NCI-H2081 (cell line): ENCODE data around the gene MMP15.
A peak's percentile ranks its signal among the peaks of the same experiment; 100 is the strongest.
"Not testable (repeated sequence)": the region's sequence is repeated elsewhere in the genome, so short reads cannot be mapped to it uniquely, and the experiment has no call there.

Experiments used
- DNase-seq, 2 experiments: peaks; one replicate each; lab custom pipeline; 2025; lab: John Stamatoyannopoulos, UW

The MMP15 gene

DNA sequence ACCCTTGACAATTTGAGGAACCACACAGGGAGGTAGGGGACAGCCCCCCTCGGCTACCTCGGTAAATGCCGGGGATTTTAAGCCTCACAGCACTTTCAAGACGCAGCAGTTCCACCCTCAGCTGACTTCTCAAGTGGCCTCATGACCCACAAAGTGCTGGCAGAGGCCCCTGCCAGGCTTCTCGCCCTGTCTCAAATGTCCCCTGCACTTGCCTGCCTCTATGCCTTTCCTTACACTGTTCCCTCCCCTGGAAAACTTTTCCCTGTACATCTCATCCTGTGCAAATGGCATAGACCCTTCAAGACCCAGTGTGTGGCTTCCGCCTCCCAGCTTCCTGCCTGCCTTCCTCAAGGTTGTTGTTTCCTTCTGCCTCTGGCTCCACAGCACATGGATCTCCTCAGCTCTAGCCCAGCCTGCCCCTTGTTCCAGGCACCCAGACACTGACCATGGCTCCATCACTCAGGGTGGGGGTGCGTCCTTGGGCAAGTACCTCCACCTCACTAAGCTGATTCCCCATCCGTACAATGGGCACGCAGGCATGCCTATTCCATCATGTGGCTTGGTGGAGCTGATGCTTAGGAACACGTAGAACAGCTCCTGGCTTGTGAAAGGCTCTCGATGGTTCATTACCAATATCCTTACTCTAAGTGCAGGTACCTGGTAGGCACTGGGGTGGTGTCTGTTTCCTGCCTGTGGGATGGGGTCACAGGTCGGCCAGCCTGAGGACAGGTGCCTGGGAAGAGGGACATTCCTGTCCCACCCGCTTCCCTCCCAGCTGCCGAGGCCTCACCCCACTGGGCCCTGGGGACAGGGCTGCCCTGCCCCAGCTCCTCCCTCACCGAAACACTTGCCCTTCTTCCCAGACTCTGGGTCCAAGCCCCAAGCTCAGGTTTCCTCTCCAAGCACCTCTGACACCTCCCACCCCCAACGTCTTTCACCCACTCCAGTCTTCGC, 24.0 kb downstream of the MMP15 start:
- DNase-seq, result no peak

DNA sequence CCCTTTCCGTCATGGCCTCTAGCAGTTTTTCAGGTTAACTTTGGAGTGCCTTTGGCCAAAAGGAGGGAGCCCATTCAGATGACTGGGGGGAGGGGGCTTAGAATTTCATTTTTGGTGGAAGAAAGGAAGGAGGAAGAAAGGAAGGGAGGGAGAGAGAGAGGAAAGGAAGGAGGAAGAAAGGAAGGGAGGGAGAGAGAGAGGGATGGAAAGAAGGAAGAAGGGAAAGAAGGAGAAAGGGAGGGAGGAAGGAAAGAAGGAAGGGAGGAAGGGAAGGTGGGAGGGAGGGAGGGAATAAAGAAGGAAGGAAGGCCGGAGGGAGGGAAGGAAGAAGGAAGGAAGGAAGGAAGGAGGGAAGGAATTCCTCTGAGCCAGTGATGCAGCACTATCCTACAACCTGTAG, 25.7 kb downstream of the MMP15 start:
- DNase-seq, result no peak

DNA sequence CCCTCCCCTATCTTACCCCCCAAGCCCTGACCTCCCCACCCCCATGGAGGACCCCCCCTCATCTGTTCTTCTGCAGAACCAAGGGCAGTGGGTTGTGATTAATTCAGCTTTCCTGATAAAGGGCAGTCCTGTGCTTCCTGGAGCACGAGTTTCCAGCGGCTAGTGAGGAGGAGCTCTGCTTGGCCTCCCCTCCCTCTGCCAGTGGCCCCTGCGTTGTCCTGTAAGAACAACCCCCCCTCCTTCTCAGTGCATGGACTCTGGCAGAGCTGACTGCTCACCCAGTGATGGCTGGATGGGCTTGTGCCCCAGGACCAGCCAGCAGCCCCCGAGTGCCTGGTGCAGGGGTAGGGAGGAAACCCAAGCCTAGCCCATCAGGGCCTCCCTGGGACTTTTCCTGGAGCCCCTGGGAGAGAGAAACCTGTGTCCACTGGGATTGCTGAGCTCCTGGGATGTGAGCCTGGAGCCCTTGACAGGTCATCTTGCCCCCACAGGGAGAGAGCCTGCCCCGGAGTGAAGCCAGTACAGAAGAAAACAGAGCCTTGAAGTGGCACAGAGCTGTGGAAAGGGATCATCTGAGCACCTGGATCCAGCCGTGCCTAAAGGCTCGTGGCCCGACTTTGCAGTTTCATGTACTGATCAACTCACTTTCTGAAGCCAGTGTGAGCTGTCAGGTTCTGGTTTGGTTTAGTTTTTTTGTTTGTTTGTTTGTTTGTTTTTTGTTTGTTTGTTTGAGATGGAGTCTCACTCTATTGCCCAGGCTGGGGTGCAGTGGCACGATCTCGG, 26.5 kb downstream of the MMP15 start:
- no peak for DNase-seq

DNA sequence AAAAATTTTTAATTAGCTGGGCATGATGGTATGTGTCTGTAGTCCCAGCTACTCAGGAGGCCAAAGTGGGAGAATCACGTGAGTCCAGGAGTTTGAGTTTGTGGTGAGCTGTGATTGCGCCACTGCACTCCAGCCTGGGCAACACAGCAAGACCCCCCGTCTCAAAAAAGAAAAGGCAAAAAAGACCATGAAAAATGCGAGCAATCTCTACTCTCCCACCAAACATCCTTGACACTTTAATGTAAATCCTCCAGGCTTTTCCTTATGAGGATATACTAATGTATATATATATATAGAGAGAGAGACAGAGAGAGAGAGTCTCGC, 28.1 kb downstream of the MMP15 start:
- no peak for DNase-seq

DNA sequence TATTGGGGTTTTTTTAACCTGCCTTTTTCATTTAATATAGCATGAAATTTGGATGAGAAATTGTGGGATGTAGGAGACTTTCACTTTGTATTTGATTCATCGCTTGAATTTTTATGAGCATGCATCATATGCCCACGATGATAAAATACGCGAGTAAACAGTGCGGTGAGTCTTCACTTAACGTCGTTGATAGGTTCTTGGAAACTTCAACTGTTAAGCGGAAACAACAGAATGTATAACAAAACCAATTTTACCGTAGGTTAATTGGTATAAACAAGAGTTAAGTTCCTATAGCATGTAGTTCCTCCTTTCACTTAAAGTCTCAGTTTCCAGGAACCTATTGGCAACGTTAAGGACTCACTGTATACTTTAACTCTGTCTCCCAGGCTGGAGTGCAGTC, 28.7 kb downstream of the MMP15 start:
- DNase-seq, result no peak

DNA sequence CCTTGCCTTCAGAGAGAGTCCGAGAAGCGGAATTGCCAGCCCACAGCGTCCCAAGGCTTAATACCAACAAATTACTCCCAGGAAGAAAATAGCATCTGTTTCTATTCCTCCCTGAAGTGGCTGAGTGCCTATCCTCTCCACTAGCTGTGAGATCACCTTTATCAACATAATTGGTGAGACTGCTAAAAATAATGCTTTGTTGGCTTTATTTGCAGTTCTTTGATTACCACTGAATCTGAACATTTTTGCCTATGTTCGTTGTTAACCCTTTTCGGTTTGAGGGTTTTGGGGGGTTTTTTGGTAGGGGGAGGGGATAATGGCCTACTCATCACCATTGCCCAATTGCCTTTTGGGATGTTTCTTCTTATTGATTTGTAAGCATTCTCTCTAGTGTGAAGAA, 31.0 kb downstream of the MMP15 start:
- no peak for DNase-seq

DNA sequence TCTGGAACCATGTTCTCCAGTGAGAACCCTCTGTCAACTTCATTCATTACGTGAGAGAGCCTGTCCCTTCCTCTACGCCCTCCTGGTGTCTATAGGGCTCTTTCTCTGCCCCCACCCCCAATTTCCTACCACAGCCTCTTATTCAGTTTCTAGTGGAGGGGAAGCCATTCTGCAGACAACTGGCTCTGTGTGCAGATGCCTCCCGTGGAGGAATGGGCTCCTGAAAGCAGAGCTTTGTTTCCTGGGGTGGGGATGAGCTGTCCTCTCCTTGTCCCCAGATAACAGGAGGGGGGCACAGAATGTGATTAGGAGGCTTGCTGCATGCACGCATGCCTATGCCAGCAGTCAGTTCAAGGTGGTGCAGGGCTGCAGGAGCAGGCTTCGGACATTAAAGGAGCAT, 31.6 kb downstream of the MMP15 start:
- no peak for DNase-seq

DNA sequence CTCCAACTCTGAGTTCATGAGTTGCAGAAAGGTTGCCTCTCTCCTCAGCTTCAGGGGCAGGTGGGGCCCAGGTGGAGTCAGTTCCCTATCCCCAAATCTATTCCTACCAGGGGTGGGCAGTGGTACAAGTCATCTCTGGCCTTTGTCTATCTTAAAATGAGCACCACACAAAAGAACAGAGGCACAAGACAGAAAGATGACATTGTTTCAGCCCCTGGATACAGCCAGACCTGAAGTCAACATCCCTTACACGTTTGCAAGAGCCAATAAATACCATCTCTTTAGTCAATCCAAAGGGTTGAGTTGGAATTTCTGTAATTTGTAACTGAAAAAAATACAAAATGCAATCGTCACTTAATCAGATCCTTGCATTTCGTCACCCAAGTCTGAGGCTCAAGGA, 32.2 kb downstream of the MMP15 start:
- DNase-seq, result no peak

DNA sequence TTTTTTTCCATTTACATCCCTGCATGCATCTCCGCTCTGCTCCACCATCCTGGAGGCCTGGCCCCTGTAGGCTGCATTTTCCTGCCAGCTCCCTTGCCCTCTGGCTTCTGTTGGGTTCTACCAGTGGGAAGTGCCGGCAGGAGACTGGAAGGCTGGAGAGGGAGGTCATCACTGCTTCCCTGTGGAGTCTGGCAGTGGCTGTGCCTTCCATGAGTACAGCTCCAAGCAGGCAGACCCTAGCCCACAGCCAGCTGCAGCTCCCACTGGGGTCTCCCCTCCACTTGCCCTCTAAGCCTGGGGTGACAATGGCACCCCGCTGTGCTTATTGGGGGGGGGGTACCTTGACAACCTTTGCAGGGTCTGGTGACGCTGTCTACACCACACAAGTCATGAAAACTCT, 37.3 kb downstream of the MMP15 start:
- no peak for DNase-seq

DNA sequence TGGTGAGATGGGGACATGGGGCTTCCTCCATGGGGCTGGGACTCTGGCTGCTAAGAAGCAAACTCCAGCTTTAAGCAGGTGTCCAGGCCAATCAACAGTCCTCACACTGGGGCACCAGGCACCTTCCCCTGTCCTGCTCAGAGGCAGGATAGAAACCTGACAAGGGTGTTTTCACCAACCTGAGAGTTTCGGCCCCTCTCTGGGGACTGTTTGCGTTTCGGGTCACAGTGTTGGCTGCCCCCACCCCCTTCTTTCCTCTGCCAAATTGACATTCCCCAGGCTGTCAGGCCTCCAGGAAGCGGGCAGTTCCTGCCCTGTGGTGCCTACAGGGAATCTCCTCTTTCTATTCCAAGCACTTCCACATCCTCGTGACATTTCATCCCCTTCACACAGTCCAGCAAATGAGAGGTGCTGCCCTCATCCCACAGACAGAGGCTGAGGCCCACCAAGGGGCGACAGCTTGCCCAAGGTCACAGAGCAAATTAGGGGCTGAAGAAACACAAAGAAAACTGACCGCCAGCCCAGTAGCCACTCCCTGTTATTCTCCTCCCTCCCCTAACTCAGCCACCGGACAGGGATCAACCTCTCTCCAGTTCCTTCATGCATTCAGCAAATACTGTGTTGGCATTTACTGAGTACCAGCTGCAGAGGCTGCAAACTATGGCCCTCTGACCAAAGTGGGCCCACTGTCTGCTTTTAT, 38.0 kb downstream of the MMP15 start:
- DNase-seq, result no peak

DNA sequence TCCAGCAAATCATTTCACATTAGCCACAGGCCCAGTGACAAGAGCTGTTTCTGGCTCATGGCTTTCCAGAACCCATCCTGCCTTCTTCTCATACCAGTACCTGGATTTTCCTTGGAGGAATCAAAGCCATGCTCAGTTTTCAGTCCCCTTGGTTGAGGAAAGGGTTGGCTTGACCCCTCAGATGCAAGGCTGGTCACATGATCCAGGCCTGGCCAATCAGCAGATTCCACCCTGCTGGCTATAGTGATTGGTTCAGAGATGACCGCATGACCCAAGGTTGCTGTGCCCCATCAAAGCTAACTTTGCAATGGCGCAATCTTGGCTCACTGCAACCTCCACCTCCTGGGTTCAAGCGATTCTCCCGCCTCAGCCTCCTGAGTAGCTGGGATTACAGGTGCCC, 45.0 kb downstream of the MMP15 start:
- no peak for DNase-seq

DNA sequence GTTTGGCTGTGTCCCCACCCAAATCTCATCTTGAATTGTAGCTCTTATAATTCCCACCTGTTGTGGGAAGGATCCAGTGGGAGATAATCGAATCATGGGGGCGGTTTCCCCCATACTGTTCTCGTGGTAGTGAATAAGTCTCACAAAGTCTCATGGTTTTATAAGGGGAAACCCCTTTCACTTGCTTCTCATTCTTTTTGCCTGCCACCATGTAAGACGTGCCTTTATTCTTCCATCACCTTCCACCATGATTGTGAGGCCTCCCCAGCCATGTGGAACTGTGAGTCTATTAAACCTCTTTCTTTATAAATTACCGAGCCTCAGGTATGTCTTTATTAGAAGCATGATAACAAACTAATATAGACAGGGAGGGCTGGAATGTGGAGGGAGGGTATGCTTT, 46.6 kb downstream of the MMP15 start:
- DNase-seq, result not testable (repeated sequence)

DNA sequence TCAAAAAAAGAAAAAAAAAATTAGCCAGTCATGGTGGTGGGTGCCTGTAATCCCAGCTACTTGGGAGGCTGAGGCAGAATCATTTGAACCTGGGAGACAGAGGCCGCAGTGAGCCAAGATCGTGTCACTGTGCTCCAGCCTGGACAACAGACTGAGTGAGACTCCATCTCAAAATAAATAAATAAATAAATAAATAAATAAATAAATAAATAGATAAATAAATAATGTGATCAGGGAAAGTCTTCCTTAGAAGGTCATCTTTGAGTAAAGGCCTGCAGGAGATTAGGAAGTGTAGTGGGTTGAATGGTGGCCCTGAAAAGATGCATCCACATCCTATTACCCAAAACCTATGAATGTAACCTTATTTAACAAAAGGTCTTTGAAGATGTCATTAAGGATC, 47.5 kb downstream of the MMP15 start:
- not testable (repeated sequence) for DNase-seq

DNA sequence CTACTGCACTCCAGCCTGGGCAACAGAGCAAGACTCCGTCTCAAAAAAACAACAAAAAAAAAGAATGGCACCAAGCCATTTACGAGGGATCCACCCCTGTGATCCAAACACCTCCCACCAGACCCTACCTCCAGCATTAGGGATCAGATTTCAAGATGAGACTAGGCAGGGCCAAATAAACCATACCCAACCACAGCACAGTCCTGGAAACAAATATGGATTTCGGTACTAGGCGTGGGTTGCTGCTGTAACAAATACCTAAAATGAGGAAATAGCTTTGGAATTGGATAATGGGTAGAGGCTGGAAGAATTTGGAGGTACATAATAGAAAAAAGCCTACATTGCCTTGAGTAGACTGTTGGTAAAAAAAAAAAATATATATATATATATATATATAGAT, 49.1 kb downstream of the MMP15 start:
- DNase-seq, result no peak

DNA sequence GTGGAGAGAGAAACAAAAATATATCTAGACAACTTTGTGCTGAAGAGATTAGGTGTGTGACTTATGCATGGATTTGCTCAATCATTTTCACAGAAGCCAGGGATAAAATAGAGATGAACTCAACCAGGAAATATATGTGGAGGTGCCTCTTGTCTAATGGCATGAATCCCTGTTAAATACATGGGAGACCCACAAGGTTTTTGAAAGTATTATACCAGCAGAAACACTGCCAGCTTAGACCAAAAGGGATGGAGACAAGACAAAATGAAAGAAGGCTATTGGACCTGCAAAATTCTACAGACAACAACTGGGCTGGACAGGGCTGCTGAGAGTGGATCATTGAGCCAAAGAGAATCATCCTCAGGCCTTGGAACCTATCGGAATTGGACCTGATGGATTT, 51.0 kb downstream of the MMP15 start:
- no peak for DNase-seq

DNA sequence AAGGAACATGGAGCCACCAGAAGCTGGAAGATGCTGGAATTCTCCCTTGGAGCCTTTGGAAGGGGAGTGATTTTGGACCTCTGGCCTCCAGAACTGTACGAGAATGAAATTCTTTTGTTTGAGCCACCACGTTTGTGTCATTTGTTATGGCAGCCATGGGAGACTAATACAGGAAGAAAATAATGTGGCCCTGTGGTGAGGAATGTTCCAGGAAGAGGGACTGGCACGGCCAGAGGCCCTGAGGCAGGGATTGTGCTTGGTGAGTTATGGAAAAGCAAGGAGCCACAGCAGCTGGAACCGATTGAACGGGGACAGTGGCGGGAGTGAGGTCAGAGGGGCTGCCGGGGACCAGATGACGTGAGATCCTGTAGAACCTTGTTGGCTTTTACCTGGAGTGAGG, 52.2 kb downstream of the MMP15 start:
- DNase-seq, result no peak

DNA sequence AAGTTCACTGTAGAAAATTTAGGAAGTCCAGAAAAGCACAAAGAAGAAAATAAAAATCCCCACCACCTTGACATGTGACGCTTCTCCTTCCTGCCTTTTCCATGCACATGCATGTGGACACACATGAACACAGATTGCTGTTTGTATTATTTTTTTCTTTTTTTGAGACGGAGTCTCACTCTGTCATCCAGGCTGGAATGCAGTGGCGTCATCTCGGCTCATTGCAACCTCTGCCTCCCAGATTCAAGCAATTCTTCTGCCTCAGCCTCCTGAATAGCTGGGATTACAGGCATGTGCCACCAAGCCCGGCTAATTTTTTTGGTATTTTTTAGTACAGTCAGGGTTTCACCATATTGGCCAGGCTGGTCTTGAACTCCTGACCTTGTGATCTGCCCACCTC, 55.1 kb downstream of the MMP15 start:
- not testable (repeated sequence) for DNase-seq

DNA sequence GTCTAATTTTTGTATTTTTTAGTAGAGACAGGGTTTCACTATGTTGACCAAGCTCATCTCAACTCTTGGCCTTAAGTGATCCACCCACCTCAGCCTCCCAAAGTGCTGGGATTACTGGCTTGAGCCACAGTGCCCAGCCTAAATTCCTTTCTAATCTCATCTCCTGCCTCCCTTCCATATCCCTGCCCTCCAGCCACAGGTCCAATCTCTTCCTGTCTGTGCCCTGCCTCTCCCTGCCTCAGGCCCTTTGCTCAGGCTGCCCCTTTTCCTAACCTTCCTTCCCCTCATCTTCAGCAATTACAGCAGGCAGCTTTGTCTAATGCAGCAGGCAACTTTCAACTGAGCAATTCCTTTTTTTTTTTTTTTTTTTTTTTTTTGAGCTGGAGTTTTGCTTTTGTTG, 56.8 kb downstream of the MMP15 start:
- no peak for DNase-seq

DNA sequence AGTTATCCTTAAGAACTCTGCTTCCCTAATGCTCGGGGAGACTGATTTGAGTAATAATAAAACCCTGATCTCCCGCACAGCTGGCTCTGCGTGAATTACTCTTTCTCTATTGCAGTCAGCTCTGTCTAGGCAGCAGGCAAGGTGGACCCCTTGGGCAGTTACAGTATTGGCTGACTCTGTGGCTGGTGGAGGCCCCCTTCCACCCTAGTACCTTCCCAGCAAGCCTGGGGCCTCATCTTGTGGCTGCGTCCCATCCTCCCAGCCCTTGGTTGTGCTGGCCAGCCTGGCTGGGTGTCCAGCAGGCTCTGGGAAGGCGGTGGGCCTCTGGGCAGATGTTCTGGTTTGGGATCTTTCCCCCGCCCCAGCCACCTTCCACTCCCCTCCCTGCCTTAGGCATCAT, 59.1 kb downstream of the MMP15 start:
- DNase-seq, result no peak

DNA sequence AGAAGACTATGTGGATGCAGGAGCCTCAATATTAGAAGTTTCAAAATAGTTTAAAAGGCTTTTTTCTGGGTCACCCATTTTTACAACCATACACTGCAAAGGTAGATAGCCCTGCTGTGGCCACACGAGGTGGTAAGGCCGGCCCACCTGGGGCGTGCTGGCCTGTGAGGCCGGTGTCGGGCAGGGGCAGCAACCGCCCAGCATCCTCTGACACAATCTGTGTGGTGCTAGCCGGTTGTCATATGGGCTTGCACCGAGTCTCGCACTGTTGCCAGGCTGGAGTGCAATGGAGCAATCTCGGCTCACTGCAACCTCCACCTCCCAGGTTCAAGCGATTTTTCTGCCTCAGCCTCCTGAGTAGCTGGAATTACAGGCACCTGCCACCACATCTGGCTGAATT, 59.6 kb downstream of the MMP15 start:
- DNase-seq, result no peak

DNA sequence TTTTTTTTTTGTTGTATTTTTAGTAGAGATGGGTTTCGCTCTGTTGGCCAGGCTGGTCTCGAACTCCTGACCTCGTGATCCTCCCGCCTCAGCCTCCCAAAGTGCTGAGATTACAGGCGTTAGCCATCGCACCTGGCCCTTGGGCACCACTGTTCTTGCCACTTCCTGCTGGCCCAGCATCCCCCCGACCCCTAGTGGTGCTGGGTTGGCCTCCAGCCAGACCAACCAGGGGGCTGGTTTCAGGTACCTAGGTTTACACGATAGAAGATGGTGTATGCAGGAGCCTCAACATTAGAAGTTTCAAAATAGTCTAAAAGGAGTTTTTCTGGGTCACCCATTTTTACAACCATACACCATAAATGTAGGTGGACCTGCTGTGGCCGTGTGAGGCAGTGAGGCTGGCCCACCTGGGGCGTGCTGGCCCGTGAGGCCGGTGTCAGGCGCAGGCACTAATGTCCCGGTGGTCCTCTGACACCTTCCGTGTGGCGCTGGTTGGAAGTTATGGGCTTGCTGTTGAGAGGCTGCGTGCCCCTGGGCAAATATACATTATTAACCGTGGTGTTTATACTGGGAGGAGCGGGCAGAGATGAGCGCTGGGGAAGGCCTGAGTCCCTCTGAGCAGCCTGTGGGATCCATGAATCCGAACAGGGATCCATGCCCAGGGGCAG, 60.2 kb downstream of the MMP15 start:
- peak in 1 of 2 experiments; percentile 4 for DNase-seq
